Measurements from ENCODE around the gene CCDC93.

The CCDC93 gene

GRCh38 chr2:118032169-118033013 is 18.5 kb upstream of the CCDC93 start:
- TF ChIP-seq CTCF (IDR thresholded peaks at IDR 0.05): peak; percentile 72
- Histone ChIP-seq H3K36me3 (ENCODE audit: control insufficient read depth, insufficient read depth, low read length) (no peaks in the 10 kb centered on the region), H3K27ac (no peak overlapping the region), H3K4me1 (no peaks in the 10 kb centered on the region), H3K9ac (no peak overlapping the region), H3K79me2 (no peaks in the 10 kb centered on the region), H3K4me3 (ENCODE audit: low read depth, low read length) (no peak overlapping the region), H3K9me3 (ENCODE audit: control insufficient read depth, low read length) (peaks cover 3% of the 10 kb centered on the region), H2AFZ (no peak overlapping the region), H3K4me2 (ENCODE audit: low read length) (no peak overlapping the region), H3K27me3 (ENCODE audit: control insufficient read depth, insufficient read depth, low read length) (no peaks in the 10 kb centered on the region)

- Histone ChIP-seq H3K4me3 (ENCODE audit: low read depth, low read length) (no peak overlapping the region), H3K27me3 (ENCODE audit: control insufficient read depth, insufficient read depth, low read length) (no peaks in the 10 kb centered on the region)
These were observed 17.7 kb upstream of the CCDC93 start for GRCh38 chr2:118031566-118031965.

GRCh38 chr2:118029025-118029424 is 15.2 kb upstream of the CCDC93 start:
- no peaks in the 10 kb centered on the region for H3K27me3 ChIP-seq (ENCODE audit: control insufficient read depth, insufficient read depth, low read length)
- no peaks in the 10 kb centered on the region for H3K4me1 ChIP-seq
- H3K4me3 ChIP-seq (ENCODE audit: low read depth, low read length): no peak overlapping the region
- no peaks in the 10 kb centered on the region for H3K36me3 ChIP-seq (ENCODE audit: control insufficient read depth, insufficient read depth, low read length)
- no peak overlapping the region for H2AFZ ChIP-seq
- no peak overlapping the region for H3K9ac ChIP-seq
- no peak overlapping the region for H3K4me2 ChIP-seq (ENCODE audit: low read length)
- no peaks in the 10 kb centered on the region for H3K9me3 ChIP-seq (ENCODE audit: control insufficient read depth, low read length)
- no peak overlapping the region for H3K27ac ChIP-seq
- TF ChIP-seq CTCF (IDR thresholded peaks at IDR 0.05): no peak
- H3K79me2 ChIP-seq: no peaks in the 10 kb centered on the region

More at GRCh38 chr2:118031566-118031965, 17.7 kb upstream of the CCDC93 start:
- no peak overlapping the region for H3K4me2 ChIP-seq (ENCODE audit: low read length)
- H3K27ac ChIP-seq: no peak overlapping the region
- H3K9me3 ChIP-seq (ENCODE audit: control insufficient read depth, low read length): peaks cover 3% of the 10 kb centered on the region
- no peaks in the 10 kb centered on the region for H3K4me1 ChIP-seq
- H2AFZ ChIP-seq: no peak overlapping the region
- no peaks in the 10 kb centered on the region for H3K79me2 ChIP-seq
- H3K9ac ChIP-seq: no peak overlapping the region
- TF ChIP-seq CTCF (IDR thresholded peaks at IDR 0.05): no peak
- no peaks in the 10 kb centered on the region for H3K36me3 ChIP-seq (ENCODE audit: control insufficient read depth, insufficient read depth, low read length)

GRCh38 chr2:118021356-118021755 is 7.5 kb upstream of the CCDC93 start:
- no peaks in the 10 kb centered on the region for H3K9me3 ChIP-seq (ENCODE audit: control insufficient read depth, low read length)

More at GRCh38 chr2:118021356-118021755, 7.5 kb upstream of the CCDC93 start:
- no peak overlapping the region for H3K4me2 ChIP-seq (ENCODE audit: low read length)
- H3K4me3 ChIP-seq (ENCODE audit: low read depth, low read length): no peak overlapping the region
- TF ChIP-seq CTCF (IDR thresholded peaks at IDR 0.05): no peak
- H3K36me3 ChIP-seq (ENCODE audit: control insufficient read depth, insufficient read depth, low read length): no peaks in the 10 kb centered on the region
- H3K4me1 ChIP-seq: no peaks in the 10 kb centered on the region
- no peaks in the 10 kb centered on the region for H3K27me3 ChIP-seq (ENCODE audit: control insufficient read depth, insufficient read depth, low read length)
- no peak overlapping the region for H3K27ac ChIP-seq
- H2AFZ ChIP-seq: no peak overlapping the region
- no peak overlapping the region for H3K9ac ChIP-seq
- H3K79me2 ChIP-seq: no peaks in the 10 kb centered on the region
